Measurements from ENCODE around the gene PAPOLG. TPM values are rescaled to one million over a fixed set of nuclear protein-coding genes. Genes with fewer than 3 reads are reported as not detected.
A peak's percentile ranks its signal among the peaks of the same experiment; 100 is the strongest.

The PAPOLG gene
- total and polyA plus RNA-seq, 2 donors (not counting 3 experiments of a cell fraction or from before 2014, with no cell fraction given) = 4.2 to 14.9 TPM

GRCh38 chr2:60794271-60794863, 38.3 kb downstream of the PAPOLG start:
- Histone ChIP-seq H3K4me2 (ENCODE audit: insufficient read depth, low read length) (no peak overlapping the region), H3K27ac (ENCODE audit: insufficient read depth, low read depth, low read length) (no peak overlapping the region), H3K9me1 (replicated peaks; ENCODE audit: control insufficient read depth, extremely low read depth, insufficient read depth, low read length) (no peaks in the 10 kb centered on the region), H3K4me1 (ENCODE audit: control insufficient read depth, extremely low read depth, insufficient read depth, low read length) (peaks cover 21% of the 10 kb centered on the region), H3K4me3 (replicated peaks in 1 of 3; ENCODE audit: insufficient read depth in 1 of 3, low read depth in 1 of 3, low read length in 3 of 3) (no peak overlapping the region), H4K20me1 (replicated peaks; ENCODE audit: control insufficient read depth, extremely low read depth, insufficient read depth, low read length) (no peaks in the 10 kb centered on the region), H3K27me3 (ENCODE audit: control insufficient read depth in 2 of 2, insufficient read depth in 2 of 2, low read length in 2 of 2) (no peaks in the 10 kb centered on the region), H3K79me2 (ENCODE audit: control insufficient read depth, insufficient read depth, low read length) (no peaks in the 10 kb centered on the region), H3K9ac (replicated peaks; ENCODE audit: extremely low read depth, insufficient read depth, low read length) (no peak overlapping the region), H3K36me3 (ENCODE audit: control insufficient read depth in 2 of 2, extremely low read depth in 1 of 2, insufficient read depth in 2 of 2, low read length in 2 of 2) (peaks cover 7 to 15% of the 10 kb centered on the region in 2 experiments), H2AFZ (ENCODE audit: low read depth, low read length) (no peak overlapping the region), H3K9me3 (replicated peaks; ENCODE audit: control insufficient read depth, insufficient read depth, low read length) (no peaks in the 10 kb centered on the region)
- ChIA-PET CTCF (interaction anchor here (1.3 to 4.6 kb wide), 3 partner anchors 8 to 205 kb away, joined by 3 to 98 read pairs (median 6); no protein-coding TSS in a partner anchor), POLR2A (no interaction called here)
- no TSS peak for BruUV-seq (replicated peaks)
- TF ChIP-seq MYC (IDR thresholded peaks at IDR 0.05; ENCODE audit: low read depth, low read length) = no peak
- TF ChIP-seq POLR2A (IDR thresholded peaks at IDR 0.05; ENCODE audit: low read depth, low read length) = no peak
- peak; percentile 23 to 25 for TF ChIP-seq CTCF (IDR thresholded peaks at IDR 0.05; ENCODE audit: extremely low read depth in 1 of 2, insufficient read depth in 1 of 2, low read depth in 1 of 2, low read length in 2 of 2)
- DNase-seq (ENCODE audit: low read depth, low spot score) (peak; percentile 46), FAIRE-seq (no peak)
- intact Hi-C loops (cut with micrococcal nuclease) = loop anchor here (1.0 to 10.0 kb wide), 2 partner anchors 205 to 270 kb away; partner anchors contain the start of gene SANBR
- dilution Hi-C loops (cut with MboI; ENCODE audit: extremely low pct_ligation_motif_present, low sequenced_read_pairs) = no loop called here
